HG03135 (cell line): ENCODE measurements around the gene HSPB6.

Experiments
- ATAC-seq: cut with Tn5 transposase; IDR thresholded peaks from one replicate; pipeline ENCODE4 v1.9.1; 2021; ENCODE audit warnings: mild to moderate bottlenecking, moderate library complexity; ENCODE audit not compliant: unreplicated experiment

HSPB6 gene

GRCh38 chr19:35717665-35718344, 39.0 kb downstream of the HSPB6 start, which contains the start of gene KMT2B:
TSS of gene KMT2B (plus strand) at chr19:35718003. CDS start at chr19:35718019, 16 bp downstream.
- no peak for ATAC-seq

- ATAC-seq = peak; percentile 61
These were observed 39.8 kb downstream of the HSPB6 start for GRCh38 chr19:35716801-35717664.

DNA sequence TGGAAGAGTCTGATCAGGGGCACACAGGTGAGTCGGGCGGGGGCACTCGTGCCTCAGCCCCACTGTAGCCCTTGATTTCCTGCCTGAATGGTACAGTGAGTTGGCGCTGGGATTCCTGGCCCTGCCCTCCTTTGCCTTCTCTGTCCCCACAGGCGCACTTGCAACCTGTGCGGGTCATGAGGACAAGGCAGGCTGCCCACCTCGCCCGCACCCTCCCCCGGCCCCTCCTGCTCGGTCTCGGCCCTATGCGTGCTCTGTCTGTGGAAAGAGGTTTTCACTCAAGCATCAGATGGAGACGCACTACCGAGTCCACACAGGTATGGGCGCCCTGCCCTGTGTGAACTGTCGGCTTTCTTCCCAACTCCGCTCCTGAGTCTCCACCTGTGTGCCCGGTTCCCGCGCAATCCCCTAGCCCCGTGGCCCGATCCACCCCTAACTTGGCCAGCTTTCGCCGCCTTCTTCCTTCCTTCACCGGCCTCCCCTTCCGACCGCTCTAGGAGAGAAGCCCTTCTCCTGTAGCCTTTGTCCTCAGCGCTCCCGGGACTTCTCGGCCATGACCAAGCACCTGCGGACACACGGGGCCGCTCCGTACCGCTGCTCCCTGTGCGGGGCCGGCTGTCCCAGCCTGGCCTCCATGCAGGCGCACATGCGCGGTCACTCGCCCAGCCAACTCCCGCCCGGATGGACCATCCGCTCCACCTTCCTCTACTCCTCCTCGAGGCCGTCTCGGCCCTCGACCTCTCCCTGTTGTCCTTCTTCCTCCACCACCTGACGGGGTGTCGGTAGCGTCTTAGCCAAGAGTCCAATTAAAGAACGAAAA, 40.6 kb downstream of the HSPB6 start:
- ATAC-seq = peak; percentile 4

- ATAC-seq = no peak
These were observed 41.4 kb downstream of the HSPB6 start for GRCh38 chr19:35715355-35715809.

GRCh38 chr19:35714601-35715354, 42.1 kb downstream of the HSPB6 start:
- ATAC-seq = no peak

GRCh38 chr19:35713904-35714495, 42.8 kb downstream of the HSPB6 start:
- ATAC-seq = no peak

DNA sequence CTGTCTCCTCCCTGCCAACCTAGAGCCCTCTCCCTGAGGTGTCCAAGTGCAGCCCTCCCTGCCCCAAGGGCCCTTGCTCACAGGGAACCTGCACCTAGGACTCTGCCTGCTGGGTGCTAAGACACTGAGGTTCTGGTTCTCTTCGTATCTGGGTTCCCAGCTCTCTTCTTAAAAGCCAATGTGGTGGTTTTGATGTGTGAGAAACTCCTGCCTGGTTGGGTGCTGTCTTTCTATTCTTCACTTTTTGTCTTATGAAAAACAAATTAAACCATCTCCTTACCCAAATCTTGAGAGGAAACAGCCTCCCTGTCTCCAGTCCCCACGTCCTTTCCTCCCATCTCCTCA, 43.4 kb downstream of the HSPB6 start:
- ATAC-seq = no peak

DNA sequence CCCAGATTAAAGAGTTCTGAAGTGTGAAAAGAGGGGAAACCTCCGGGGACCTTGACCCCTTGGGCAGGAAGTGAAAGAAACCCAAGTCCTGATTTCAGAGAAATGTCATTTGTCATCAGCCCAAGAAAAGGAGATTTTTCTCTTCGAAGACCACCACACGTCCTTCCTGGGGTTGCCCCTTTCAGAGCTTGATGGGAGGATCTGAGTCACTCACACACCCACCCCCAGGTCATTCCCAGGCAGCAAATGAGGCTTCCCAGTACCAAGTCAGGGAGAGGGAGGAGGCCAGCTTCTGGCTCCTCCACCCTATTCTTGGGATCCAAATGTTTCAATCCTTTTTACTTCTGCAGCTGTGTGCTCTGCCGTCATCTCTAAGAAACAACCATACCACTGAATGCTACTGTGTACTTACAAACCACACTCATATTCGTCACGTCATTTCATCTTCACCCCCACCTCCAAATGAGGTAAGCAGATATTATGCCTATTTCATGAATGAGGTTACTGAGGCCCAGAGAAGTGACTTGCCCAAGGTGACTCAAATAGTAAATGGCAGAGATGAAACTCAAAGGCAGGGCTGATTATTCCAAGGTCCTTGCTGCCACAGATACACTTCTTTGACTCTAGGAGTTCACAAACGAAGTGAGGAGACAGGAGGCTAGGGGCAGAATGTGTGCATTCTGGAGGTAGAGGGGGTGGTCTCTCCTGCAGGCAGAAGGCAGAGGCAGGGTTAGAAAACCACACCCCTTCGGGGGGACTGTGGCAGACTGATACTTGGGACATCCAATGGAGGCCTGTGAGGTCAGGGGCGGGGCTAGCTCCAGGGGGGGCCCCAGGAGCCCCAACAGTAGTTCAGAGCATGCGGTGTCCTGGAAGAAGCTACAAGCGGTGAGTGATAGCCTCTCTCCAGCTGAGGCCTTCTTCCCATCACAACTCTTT, 44.0 kb downstream of the HSPB6 start:
- ATAC-seq = no peak

DNA sequence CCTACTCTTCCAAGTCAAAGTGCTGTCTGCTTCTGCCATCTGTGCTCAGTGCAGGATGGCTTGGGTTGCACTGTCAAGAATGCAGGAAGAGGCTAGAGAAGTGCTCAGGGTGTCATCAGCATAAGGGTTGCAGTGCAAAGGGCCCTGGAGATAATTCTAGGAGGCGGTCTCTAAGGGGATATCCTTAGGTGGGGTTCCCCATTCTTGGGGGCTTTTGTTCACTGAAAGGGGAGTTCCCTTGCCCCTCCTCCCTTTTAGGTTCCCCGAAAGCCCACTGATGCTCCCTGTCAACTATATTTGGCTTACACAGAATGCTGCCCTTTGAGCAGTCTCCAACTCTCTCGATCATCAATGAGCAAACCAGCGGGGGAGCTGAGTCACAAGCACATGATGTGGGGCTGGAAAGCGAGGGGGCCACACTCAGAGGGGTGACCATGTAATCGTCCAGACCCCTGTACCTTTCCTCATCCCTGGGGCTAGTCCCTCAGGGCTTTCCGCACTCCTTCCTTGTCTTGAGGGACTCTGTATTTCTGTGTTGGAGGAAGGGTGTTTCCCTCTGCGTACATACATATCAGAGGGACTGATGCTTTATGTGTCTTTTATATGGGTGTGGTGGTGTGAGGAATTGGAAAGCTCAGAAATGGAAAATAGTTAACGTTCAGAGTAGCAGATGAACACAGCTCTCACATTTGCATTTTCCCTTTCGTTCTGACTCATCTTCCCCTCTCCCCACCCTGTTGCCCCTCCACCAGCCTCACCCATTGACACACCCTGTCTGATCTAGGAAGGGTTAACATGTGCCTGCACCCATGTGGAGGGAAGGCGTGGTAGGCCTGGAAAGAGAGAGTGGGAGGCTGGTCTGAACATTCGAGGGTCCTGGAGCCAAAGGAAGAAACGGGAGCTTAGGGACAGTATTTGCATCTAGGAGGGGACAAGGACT, 45.8 kb downstream of the HSPB6 start:
- ATAC-seq = peak; percentile 35

DNA sequence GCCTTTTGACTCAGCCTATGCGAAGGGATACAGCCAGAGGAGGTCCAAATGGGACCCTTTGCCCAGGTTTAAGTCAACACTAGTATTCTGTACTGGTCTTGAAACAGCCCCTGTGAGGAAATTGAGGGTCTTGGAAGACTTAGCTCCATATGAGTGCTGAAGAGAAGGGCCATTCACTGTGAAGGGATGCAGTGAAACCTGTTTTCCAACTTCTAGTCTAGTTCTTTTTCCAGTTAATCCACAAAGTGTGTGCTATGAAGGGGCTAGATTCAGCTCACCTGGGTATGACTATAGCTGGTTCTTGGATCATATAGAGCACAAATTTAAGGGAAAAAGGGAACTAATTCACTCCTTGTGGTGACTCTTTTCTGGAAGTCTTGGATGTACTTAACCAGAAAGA, 48.4 kb downstream of the HSPB6 start:
- no peak for ATAC-seq
